ENCODE measurements around the gene CRYGB.
"Not testable (repeated sequence)": the region's sequence is repeated elsewhere in the genome, so short reads cannot be mapped to it uniquely, and the experiment has no call there.

Gene CRYGB

DNA sequence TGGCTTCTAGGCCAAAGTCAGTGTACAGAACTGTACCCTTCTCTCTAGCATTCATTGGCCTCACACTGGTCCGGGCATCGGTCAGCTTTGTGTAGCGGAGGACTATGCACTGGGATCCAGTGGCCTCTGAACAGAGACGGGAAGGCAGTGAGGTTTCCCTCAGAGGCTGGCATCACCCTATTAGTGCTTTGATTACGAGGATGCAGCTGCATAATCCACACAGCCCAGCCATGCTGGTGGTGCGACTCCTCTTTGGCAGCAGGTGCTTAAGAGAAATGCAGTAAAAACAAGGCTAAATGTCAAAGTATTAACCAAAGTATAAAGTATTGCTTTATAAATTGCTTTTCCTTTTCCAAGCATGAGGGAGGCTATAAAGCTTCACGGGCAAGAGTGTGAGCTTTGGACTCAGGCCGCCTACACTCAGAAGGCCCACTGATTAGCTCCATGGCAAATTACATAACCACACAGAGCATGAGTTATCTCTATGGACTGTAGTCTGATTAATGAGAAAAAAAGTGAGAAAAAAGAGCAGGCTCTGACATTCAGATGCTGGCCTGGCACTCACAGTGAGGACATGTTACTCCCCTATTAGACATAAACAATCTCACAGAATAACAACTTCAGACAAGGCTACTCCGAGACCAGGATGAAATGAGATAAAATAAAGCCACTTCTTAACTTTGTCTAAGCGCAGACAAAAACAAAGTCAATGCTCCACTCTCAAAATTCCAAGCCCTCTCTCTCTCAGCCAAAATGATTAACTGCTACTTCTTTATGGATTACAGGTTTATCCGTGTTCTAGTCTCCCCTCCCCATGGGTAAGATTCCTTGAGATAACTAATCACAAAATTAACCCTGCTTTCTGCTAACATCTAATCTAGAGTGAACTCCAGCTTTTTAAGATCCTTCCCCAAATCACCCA, 9.9 kb downstream of the CRYGB start:
- no peaks in the 10 kb centered on the region for H3K27me3 ChIP-seq (ENCODE audit: control insufficient read depth in 1 of 2, insufficient read depth in 2 of 2, low read length in 2 of 2)
- H3K36me3 ChIP-seq (ENCODE audit: control insufficient read depth in 1 of 2, insufficient read depth in 2 of 2, low read length in 2 of 2): no peaks in the 10 kb centered on the region
- H3K4me1 ChIP-seq (ENCODE audit: control insufficient read depth in 1 of 2, insufficient read depth in 2 of 2, low read length in 2 of 2): peaks cover 25 to 38% of the 10 kb centered on the region in 2 donors
- peak overlapping the region in 1 of 2 donors; percentile 10 for H3K9ac ChIP-seq (ENCODE audit: low read depth in 1 of 2, low read length in 2 of 2)
- H3K4me3 ChIP-seq (ENCODE audit: low read depth in 1 of 2, low read length in 2 of 2): peak overlapping the region; percentile 40 to 44
- H3K27ac ChIP-seq (ENCODE audit: low read depth, low read length): peak overlapping the region; percentile 61
- H3K9me3 ChIP-seq (ENCODE audit: control insufficient read depth in 1 of 2, low read length in 2 of 2): no peaks in the 10 kb centered on the region

- no peaks in the 10 kb centered on the region for H3K27me3 ChIP-seq (ENCODE audit: control insufficient read depth in 1 of 2, insufficient read depth in 2 of 2, low read length in 2 of 2)
- H3K9me3 ChIP-seq (ENCODE audit: control insufficient read depth in 1 of 2, low read length in 2 of 2): no peaks in the 10 kb centered on the region
- H3K4me3 ChIP-seq (ENCODE audit: low read depth in 1 of 2, low read length in 2 of 2): peak overlapping the region; percentile 40 to 44
- H3K4me1 ChIP-seq (ENCODE audit: control insufficient read depth in 1 of 2, insufficient read depth in 2 of 2, low read length in 2 of 2): peaks cover 32 to 44% of the 10 kb centered on the region in 2 donors
- no peaks in the 10 kb centered on the region for H3K36me3 ChIP-seq (ENCODE audit: control insufficient read depth in 1 of 2, insufficient read depth in 2 of 2, low read length in 2 of 2)
- no peak overlapping the region for H3K27ac ChIP-seq (ENCODE audit: low read depth, low read length)
- peak overlapping the region in 1 of 2 donors; percentile 10 for H3K9ac ChIP-seq (ENCODE audit: low read depth in 1 of 2, low read length in 2 of 2)
Observed at GRCh38 chr2:208134928-208135586, 10.9 kb downstream of the CRYGB start.

DNA sequence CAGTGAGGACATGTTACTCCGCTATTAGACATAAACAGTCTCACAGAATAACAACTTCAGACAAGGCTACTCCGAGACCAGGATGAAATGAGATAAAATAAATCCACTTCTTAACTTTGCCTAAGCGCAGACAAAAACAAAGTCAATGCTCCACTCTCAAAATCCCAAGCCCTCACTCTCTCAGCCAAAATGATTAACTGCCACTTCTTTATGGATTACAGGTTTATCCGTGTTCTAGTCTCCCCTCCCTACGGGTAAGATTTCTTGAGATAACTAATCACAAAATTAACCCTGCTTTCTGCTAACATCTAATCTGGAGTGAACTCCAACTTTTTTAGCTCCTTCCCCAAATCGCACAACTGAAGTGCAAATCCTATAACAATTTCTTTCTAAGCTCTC, 15.2 kb downstream of the CRYGB start:
- Histone ChIP-seq H3K9ac (ENCODE audit: low read depth in 1 of 2, low read length in 2 of 2) (no peak overlapping the region), H3K27me3 (ENCODE audit: control insufficient read depth in 1 of 2, insufficient read depth in 2 of 2, low read length in 2 of 2) (no peaks in the 10 kb centered on the region), H3K4me1 (ENCODE audit: control insufficient read depth in 1 of 2, insufficient read depth in 2 of 2, low read length in 2 of 2) (peaks cover 37 to 40% of the 10 kb centered on the region in 2 donors)

DNA sequence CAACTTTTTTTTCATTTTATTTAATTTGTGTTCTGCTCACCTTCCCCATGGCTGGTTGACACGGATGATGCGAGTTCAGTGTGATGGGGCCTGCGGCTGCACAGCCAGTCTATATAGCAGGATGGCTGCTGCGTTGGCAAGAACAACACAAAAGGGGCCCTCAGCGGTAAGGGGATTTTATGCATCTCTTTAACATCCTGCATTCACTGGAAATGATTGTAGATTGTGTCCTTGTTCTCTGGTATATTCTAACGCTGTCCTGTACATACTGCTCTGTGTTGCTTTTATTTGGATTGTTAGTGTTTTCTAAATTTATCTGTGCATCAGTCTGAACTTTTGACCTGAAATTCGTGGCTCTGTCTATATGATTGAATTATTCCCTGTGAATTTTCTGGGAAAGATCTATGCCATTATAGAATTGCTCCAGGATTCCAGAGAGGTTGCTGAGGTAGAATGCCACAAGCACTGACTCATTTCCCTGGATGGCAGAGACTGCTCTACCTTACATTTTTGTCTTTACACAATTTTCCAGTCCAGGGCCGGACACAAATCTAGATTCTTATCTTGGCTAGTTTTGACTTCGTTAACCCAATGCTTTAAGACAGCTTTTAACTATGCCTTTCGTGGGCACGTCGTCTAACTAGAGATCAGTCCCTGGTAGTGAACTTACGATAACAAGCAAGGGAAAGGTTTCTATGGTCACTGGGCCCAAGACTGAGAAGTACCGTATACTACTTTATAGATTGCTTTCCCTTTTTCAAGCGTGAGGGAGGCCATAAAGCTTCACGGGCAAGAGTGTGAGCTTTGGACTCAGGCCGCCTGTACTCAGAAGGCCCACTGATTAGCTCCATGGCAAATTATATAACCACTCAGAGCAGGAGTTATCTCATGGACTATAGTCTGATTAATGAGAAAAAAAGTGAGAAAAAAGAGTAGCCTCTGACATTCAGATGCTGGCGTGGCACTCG, 15.9 kb downstream of the CRYGB start, which contains the start of gene CRYGC:
Gene CRYGC (minus strand): TSS at position 85 of the 968 bp plus-strand sequence. CDS start 36 bp downstream, at position 49.
- Histone ChIP-seq H3K27ac (ENCODE audit: low read depth, low read length) (peak within 1 kb of the TSS; percentile 27), H3K9me3 (ENCODE audit: control insufficient read depth in 1 of 2, low read length in 2 of 2) (no peaks in the 10 kb centered on the region), H3K27me3 (ENCODE audit: control insufficient read depth in 1 of 2, insufficient read depth in 2 of 2, low read length in 2 of 2) (no peaks in the 10 kb centered on the region), H3K4me3 (ENCODE audit: low read depth in 1 of 2, low read length in 2 of 2) (no peak within 1 kb of the TSS), H3K4me1 (ENCODE audit: control insufficient read depth in 1 of 2, insufficient read depth in 2 of 2, low read length in 2 of 2) (peaks cover 30 to 35% of the 10 kb centered on the region in 2 donors), H3K9ac (ENCODE audit: low read depth in 1 of 2, low read length in 2 of 2) (peak within 1 kb of the TSS in 1 of 2 donors; percentile 21), H3K36me3 (ENCODE audit: control insufficient read depth in 1 of 2, insufficient read depth in 2 of 2, low read length in 2 of 2) (no peaks in the 10 kb centered on the region)

More for the DNA sequence above, 15.2 kb downstream of the CRYGB start:
- H3K36me3 ChIP-seq (ENCODE audit: control insufficient read depth in 1 of 2, insufficient read depth in 2 of 2, low read length in 2 of 2): no peaks in the 10 kb centered on the region
- no peaks in the 10 kb centered on the region for H3K9me3 ChIP-seq (ENCODE audit: control insufficient read depth in 1 of 2, low read length in 2 of 2)
- no peak overlapping the region for H3K4me3 ChIP-seq (ENCODE audit: low read depth in 1 of 2, low read length in 2 of 2)
- peak overlapping the region; percentile 22 for H3K27ac ChIP-seq (ENCODE audit: low read depth, low read length)

DNA sequence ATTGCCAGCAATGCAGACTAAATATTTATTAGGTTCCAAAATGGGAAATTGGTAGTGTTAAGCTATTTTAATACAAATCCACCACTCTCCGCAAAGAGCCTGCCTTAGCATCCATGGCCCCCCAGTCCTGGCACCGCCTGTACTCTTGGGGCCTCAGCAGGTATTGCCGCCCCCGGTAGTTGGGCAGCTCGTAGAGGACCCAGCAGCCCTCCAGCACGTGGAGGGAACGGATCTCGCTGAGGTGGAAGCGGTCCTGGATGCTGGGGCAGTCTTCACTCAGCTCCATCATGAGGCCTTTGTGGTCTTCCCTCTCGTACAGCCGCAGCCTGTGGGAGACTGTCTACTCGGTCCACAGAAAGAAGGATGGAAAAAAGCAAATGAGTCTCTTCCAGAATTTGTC, 17.8 kb downstream of the CRYGB start:
- Histone ChIP-seq H3K9me3 (ENCODE audit: control insufficient read depth in 1 of 2, low read length in 2 of 2) (no peaks in the 10 kb centered on the region), H3K9ac (ENCODE audit: low read depth in 1 of 2, low read length in 2 of 2) (no peak overlapping the region), H3K36me3 (ENCODE audit: control insufficient read depth in 1 of 2, insufficient read depth in 2 of 2, low read length in 2 of 2) (no peaks in the 10 kb centered on the region), H3K27ac (ENCODE audit: low read depth, low read length) (no peak overlapping the region), H3K27me3 (ENCODE audit: control insufficient read depth in 1 of 2, insufficient read depth in 2 of 2, low read length in 2 of 2) (no peaks in the 10 kb centered on the region), H3K4me1 (ENCODE audit: control insufficient read depth in 1 of 2, insufficient read depth in 2 of 2, low read length in 2 of 2) (peaks cover 24 to 31% of the 10 kb centered on the region in 2 donors), H3K4me3 (ENCODE audit: low read depth in 1 of 2, low read length in 2 of 2) (no peak overlapping the region)

GRCh38 chr2:208127090-208127489, 18.9 kb downstream of the CRYGB start:
- Histone ChIP-seq H3K27me3 (ENCODE audit: control insufficient read depth in 1 of 2, insufficient read depth in 2 of 2, low read length in 2 of 2) (no peaks in the 10 kb centered on the region), H3K4me1 (ENCODE audit: control insufficient read depth in 1 of 2, insufficient read depth in 2 of 2, low read length in 2 of 2) (peaks cover 24 to 25% of the 10 kb centered on the region in 2 donors), H3K9me3 (ENCODE audit: control insufficient read depth in 1 of 2, low read length in 2 of 2) (no peaks in the 10 kb centered on the region), H3K27ac (ENCODE audit: low read depth, low read length) (no peak overlapping the region), H3K4me3 (ENCODE audit: low read depth in 1 of 2, low read length in 2 of 2) (no peak overlapping the region), H3K9ac (ENCODE audit: low read depth in 1 of 2, low read length in 2 of 2) (no peak overlapping the region), H3K36me3 (ENCODE audit: control insufficient read depth in 1 of 2, insufficient read depth in 2 of 2, low read length in 2 of 2) (no peaks in the 10 kb centered on the region)

GRCh38 chr2:208125251-208125650, 20.7 kb downstream of the CRYGB start:
- peaks cover 17% of the 10 kb centered on the region in 2 donors for H3K4me1 ChIP-seq (ENCODE audit: control insufficient read depth in 1 of 2, insufficient read depth in 2 of 2, low read length in 2 of 2)
- H3K36me3 ChIP-seq (ENCODE audit: control insufficient read depth in 1 of 2, insufficient read depth in 2 of 2, low read length in 2 of 2): no peaks in the 10 kb centered on the region
- no peak overlapping the region for H3K9ac ChIP-seq (ENCODE audit: low read depth in 1 of 2, low read length in 2 of 2)
- no peaks in the 10 kb centered on the region for H3K9me3 ChIP-seq (ENCODE audit: control insufficient read depth in 1 of 2, low read length in 2 of 2)
- H3K27me3 ChIP-seq (ENCODE audit: control insufficient read depth in 1 of 2, insufficient read depth in 2 of 2, low read length in 2 of 2): no peaks in the 10 kb centered on the region
- no peak overlapping the region for H3K27ac ChIP-seq (ENCODE audit: low read depth, low read length)
- H3K4me3 ChIP-seq (ENCODE audit: low read depth in 1 of 2, low read length in 2 of 2): no peak overlapping the region

DNA sequence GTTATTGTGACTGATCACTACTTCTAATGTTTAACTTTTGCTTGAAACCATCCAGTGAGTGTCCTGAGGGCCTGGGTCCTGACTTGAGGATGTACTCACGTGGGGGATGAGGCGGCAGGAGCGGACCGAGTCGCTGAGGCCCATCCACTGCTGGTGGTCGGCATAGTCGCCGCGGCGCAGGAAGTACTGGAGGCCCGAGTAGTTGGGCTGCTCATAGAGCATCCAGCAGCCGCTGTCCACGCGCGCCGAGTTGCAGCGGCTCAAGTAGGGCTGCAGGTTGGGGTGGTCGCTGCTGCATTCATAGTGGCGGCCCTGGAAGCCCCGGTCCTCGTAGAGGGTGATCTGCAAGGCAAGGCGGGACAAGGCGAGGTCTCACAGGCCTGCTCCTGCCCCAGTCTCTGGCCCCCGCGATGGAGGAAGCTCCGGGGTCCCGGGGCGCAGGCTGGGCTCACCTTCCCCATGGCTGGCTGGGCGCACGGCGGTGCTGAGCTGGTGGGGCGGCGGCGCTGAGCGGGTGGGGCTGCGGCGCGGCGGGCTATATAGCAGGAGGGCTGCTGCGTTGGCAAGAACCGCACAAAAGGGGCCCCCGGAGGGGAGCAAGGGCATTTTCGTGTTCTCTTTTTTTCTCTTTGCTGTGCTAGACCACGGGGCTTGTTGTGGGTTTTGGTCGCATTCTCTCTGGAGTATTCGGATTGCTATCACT, 21.8 kb downstream of the CRYGB start, which contains the start of gene CRYGD:
Gene CRYGD (minus strand): TSS at position 512 of the 703 bp plus-strand sequence. CDS start 51 bp downstream, at position 461.
- H3K27ac ChIP-seq (ENCODE audit: low read depth, low read length); H3K9me3 ChIP-seq (ENCODE audit: control insufficient read depth in 1 of 2, low read length in 2 of 2); H3K9ac ChIP-seq (ENCODE audit: low read depth in 1 of 2, low read length in 2 of 2); H3K36me3 ChIP-seq (ENCODE audit: control insufficient read depth in 1 of 2, insufficient read depth in 2 of 2, low read length in 2 of 2); H3K27me3 ChIP-seq (ENCODE audit: control insufficient read depth in 1 of 2, insufficient read depth in 2 of 2, low read length in 2 of 2); H3K4me1 ChIP-seq (ENCODE audit: control insufficient read depth in 1 of 2, insufficient read depth in 2 of 2, low read length in 2 of 2); H3K4me3 ChIP-seq (ENCODE audit: low read depth in 1 of 2, low read length in 2 of 2): not testable (repeated sequence)

DNA sequence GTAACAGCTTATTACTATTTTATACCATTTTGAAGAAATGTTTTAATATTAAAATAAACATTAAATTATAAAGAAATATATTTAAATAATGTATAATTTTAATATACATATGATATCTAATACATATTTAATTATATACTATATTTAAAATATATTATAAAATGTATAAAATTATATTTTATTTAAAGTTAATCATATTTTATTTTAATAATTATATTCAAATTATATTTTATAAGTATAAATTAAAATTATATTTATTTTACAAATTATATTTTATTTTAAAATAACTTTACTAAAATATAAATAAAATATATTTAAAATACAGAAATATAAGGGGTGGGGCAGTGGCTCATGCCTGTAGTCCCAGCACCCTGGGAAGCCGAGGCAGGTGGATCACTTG, 23.7 kb downstream of the CRYGB start:
- Histone ChIP-seq H3K27me3 (ENCODE audit: control insufficient read depth in 1 of 2, insufficient read depth in 2 of 2, low read length in 2 of 2) (no peaks in the 10 kb centered on the region), H3K4me1 (ENCODE audit: control insufficient read depth in 1 of 2, insufficient read depth in 2 of 2, low read length in 2 of 2) (peaks cover under 1 to 11% of the 10 kb centered on the region in 2 donors), H3K4me3 (ENCODE audit: low read depth in 1 of 2, low read length in 2 of 2) (no peak overlapping the region), H3K36me3 (ENCODE audit: control insufficient read depth in 1 of 2, insufficient read depth in 2 of 2, low read length in 2 of 2) (no peaks in the 10 kb centered on the region), H3K27ac (ENCODE audit: low read depth, low read length) (no peak overlapping the region), H3K9me3 (ENCODE audit: control insufficient read depth in 1 of 2, low read length in 2 of 2) (no peaks in the 10 kb centered on the region), H3K9ac (ENCODE audit: low read depth in 1 of 2, low read length in 2 of 2) (no peak overlapping the region)
